Activated CD4-positive, alpha-beta T cell treated with anti-CD3 and anti-CD28 coated beads for 36 hours (primary cell): ENCODE results near the gene MYH11. TPM values are rescaled to one million over a fixed set of nuclear protein-coding genes. Genes with fewer than 3 reads are reported as not detected.

Experiments used
- ATAC-seq: fragments of 200-7000 bp; cut with Tn5 transposase; one replicate; pipeline ENCODE4 v1.10.0; 2021; ENCODE audit warnings: mild to moderate bottlenecking, moderate library complexity
- CTCF ChIA-PET: fragments of 350-600 bp; sonication (Branson Sonifier 250); formaldehyde crosslinking; loops from one replicate; lab custom pipeline; 2021; ENCODE audit warnings: antibody characterized with exemption; lab: Charles Lee
- POLR2A ChIA-PET: fragments of 350-600 bp; sonication (Branson Sonifier 250); formaldehyde crosslinking; loops from one replicate; lab custom pipeline; 2021; ENCODE audit warnings: antibody characterized with exemption, inconsistent platforms; lab: Charles Lee
- DNase-seq: peaks from one replicate; pipeline ENCODE4 v3.0.0-alpha.2; 2020
- H3K27ac Mint-ChIP-seq: one replicate; pipeline ENCODE4 v1.8.0; 2021; ENCODE audit warnings: mixed read lengths
- H3K27me3 Mint-ChIP-seq: one replicate; pipeline ENCODE4 v1.8.0; 2021; ENCODE audit warnings: mixed read lengths
- H3K36me3 Mint-ChIP-seq: one replicate; pipeline ENCODE4 v1.8.0; 2021; ENCODE audit warnings: low read depth, mixed read lengths
- H3K4me1 Mint-ChIP-seq: one replicate; pipeline ENCODE4 v1.8.0; 2021; ENCODE audit warnings: mixed read lengths
- H3K4me3 Mint-ChIP-seq: one replicate; pipeline ENCODE4 v1.8.0; 2021; ENCODE audit warnings: mild to moderate bottlenecking, moderate library complexity, mixed read lengths
- H3K9me3 Mint-ChIP-seq: one replicate; pipeline ENCODE4 v1.8.0; 2021; ENCODE audit warnings: low read depth, mixed read lengths
- intact Hi-C, 2 experiments: fragments of 100-400 bp; cut with DNase I in 1 of 2; cut with micrococcal nuclease in 1 of 2; formaldehyde crosslinking; loops; one replicate each; pipeline versions ENCODE4 v1.14.2 to v1.15.1; 2022 to 2024; cut with DNase I, micrococcal nuclease
- total RNA-seq, 2 experiments: library from RNA; stranded (reverse); gene quantifications; one replicate each; pipeline ENCODE4 v1.2.3, GENCODE V29; 2021

The MYH11 gene
- total RNA-seq, 2 experiments from 2014 or later: not detected

DNA sequence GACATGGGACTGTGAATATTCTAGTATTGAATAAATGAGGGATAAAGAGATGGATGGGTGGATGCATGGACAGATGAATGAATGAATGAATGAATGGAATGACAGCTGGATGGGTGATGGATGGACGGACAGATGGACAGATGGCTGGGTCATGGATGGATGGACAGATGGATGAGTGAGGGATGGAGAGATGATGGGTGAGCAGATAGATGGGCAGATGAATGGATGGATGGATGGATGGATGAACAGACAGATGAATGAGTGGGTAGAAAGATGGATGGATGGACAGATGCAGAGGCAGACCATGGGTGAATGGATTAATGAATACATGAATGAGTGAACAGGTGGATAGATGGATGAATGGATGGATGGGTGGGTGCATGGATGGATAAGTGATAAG, 96.7 kb downstream of the MYH11 start:
- intact Hi-C loops: no loop called here
- ChIA-PET POLR2A (interaction anchor here (0.5 kb wide), 1 partner anchor 296 kb away, joined by 5 read pairs; no protein-coding TSS in a partner anchor), CTCF (interaction anchor here (0.6 to 0.8 kb wide), 3 partner anchors 28 to 358 kb away, joined by 3 read pairs; no protein-coding TSS in a partner anchor)
- Mint-ChIP-seq H3K9me3 (no peaks in the 10 kb centered on the region), H3K27me3 (peaks cover 12% of the 10 kb centered on the region), H3K4me1 (no peaks in the 10 kb centered on the region), H3K27ac (no peak overlapping the region), H3K36me3 (no peaks in the 10 kb centered on the region), H3K4me3 (no peak overlapping the region)
- DNase-seq (no peak), ATAC-seq (no peak)

DNA sequence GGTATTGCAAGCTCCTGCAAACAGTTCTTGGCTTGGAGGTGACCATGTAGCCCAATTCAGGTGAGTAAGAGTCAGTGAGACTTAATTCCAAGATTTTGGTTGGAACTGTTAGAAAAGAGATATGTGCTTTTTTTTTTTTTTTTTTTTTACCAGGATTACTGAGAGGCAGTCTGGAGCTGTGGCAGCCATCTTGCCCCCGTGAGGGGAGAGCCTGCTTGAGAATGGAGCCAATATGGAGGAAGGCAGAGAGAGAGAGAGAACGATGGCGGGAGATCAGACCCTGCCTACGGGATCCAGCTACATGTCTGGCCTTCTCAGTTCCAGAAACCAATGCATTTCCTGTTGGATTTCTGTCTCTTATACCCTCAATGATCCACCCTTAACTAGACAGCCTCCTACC, 97.8 kb downstream of the MYH11 start:
- CTCF ChIA-PET: interaction anchor here (1.1 kb wide), 1 partner anchor 17 kb away, joined by 3 read pairs; no protein-coding TSS in a partner anchor
- POLR2A ChIA-PET: no interaction called here
- no peak for ATAC-seq

DNA sequence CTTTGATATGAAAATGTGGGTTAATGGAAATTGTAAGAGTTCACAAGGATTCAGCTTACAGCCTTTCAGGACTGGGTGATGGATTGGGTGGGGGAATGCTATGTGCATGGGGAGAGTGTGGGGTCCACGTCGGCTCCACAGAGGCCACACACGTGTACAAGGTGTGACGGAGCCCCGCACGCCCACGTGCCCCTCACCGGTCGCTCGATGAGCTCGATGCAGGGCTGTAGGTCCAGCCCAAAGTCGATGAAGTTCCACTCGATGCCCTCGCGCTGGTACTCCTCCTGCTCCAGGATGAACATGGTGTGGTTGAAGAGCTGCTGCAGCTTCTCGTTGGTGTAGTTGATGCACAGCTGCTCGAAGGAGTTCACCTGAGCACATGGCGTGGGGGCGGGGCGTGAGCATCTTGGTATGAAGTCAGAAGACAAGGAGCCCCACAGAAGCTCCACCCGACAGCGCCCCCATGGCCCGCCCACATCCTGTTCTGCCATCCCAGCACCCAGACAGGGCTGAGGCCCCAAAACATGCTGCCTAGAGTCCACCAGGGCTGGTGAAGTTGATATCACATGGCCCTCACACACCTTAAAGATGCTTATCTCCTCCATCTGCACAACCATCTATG, 99.1 kb downstream of the MYH11 start:
- POLR2A ChIA-PET: no interaction called here
- H3K27me3 Mint-ChIP-seq: peaks cover 10% of the 10 kb centered on the region
- DNase-seq: peak; percentile 51

More for the DNA sequence above, 97.8 kb downstream of the MYH11 start:
- Mint-ChIP-seq H3K4me3 (no peak overlapping the region), H3K27me3 (peaks cover 10% of the 10 kb centered on the region), H3K27ac (no peak overlapping the region), H3K9me3 (no peaks in the 10 kb centered on the region), H3K36me3 (no peaks in the 10 kb centered on the region), H3K4me1 (no peaks in the 10 kb centered on the region)
- intact Hi-C loops: no loop called here
- DNase-seq: no peak

DNA sequence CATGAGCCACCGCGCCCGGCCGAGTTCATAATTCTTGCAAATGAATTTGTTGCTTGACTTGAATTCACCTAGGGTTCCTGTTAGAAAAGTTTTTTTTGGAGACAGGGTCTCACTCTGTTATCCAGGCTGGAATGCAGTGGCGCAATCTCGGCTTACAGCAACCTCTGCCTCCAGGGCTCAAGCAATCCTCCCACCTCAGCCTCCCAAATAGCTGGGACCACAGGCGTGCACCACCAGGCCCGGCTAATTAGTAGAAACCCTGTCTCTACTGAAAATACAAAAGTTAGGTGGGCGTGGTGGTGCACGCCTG, 99.8 kb downstream of the MYH11 start:
- Mint-ChIP-seq H3K4me3 (no peak overlapping the region), H3K9me3 (no peaks in the 10 kb centered on the region), H3K4me1 (no peaks in the 10 kb centered on the region), H3K27ac (no peak overlapping the region), H3K36me3 (no peaks in the 10 kb centered on the region), H3K27me3 (peaks cover 7% of the 10 kb centered on the region)
- DNase-seq (no peak), ATAC-seq (no peak)
- ChIA-PET POLR2A (interaction anchor here (0.6 to 0.7 kb wide), 2 partner anchors 41 to 406 kb away, joined by 3 to 12 read pairs; no protein-coding TSS in a partner anchor), CTCF (interaction anchor here (0.7 to 2.9 kb wide), 6 partner anchors 16 to 366 kb away, joined by 3 to 8 read pairs (median 3); partner anchors contain the start of gene CEP20)
- intact Hi-C loops: no loop called here

More for the DNA sequence above, 99.1 kb downstream of the MYH11 start:
- Mint-ChIP-seq H3K9me3 (no peaks in the 10 kb centered on the region), H3K4me3 (no peak overlapping the region), H3K4me1 (no peaks in the 10 kb centered on the region), H3K27ac (no peak overlapping the region), H3K36me3 (no peaks in the 10 kb centered on the region)
- peak; percentile 26 for ATAC-seq
- intact Hi-C loops: no loop called here
- CTCF ChIA-PET: interaction anchor here (0.6 to 2.9 kb wide), 5 partner anchors 16 to 260 kb away, joined by 3 to 8 read pairs (median 3); partner anchors contain the start of gene CEP20

DNA sequence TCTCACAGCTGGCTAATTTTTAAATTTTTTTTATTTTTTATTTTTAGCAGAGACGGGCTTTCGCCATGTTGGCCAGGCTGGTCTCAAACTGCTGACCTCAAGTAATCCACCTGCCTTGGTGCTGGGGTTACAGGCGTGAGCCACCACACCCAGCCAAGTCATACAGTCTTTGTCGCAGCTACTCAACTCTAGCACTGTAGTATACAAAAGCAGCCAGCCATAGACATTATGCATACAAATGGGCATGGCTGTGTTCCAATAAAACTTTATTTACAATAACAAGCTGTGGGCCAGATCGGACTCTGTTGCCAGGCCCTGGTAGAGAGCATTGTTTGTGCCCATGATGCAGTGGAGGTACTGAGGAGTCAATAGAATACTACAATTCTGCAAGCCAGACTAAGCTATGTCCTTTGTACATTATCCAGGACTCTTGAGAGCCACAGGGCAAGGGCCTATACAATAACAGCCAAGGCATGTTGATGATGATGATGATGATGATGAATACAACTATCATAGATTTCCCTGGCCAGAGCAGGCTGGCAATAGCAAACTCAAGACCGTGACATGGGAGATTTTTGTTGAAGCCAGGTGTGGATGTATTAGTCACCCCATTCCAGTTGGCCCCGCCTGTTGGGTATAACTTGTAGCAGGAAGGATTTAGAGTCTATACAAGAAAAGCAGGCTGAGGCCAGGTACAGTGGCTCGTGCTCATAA, 101.8 kb downstream of the MYH11 start:
- Mint-ChIP-seq H3K27ac (no peak overlapping the region), H3K4me3 (no peak overlapping the region), H3K4me1 (no peaks in the 10 kb centered on the region), H3K9me3 (no peaks in the 10 kb centered on the region), H3K36me3 (no peaks in the 10 kb centered on the region), H3K27me3 (peaks cover 3% of the 10 kb centered on the region)
- intact Hi-C loops: no loop called here
- DNase-seq (no peak), ATAC-seq (no peak)
- ChIA-PET CTCF (interaction anchor here (0.7 to 2.9 kb wide), 5 partner anchors 14 to 118 kb away, joined by 3 to 8 read pairs (median 3); no protein-coding TSS in a partner anchor), POLR2A (no interaction called here)

DNA sequence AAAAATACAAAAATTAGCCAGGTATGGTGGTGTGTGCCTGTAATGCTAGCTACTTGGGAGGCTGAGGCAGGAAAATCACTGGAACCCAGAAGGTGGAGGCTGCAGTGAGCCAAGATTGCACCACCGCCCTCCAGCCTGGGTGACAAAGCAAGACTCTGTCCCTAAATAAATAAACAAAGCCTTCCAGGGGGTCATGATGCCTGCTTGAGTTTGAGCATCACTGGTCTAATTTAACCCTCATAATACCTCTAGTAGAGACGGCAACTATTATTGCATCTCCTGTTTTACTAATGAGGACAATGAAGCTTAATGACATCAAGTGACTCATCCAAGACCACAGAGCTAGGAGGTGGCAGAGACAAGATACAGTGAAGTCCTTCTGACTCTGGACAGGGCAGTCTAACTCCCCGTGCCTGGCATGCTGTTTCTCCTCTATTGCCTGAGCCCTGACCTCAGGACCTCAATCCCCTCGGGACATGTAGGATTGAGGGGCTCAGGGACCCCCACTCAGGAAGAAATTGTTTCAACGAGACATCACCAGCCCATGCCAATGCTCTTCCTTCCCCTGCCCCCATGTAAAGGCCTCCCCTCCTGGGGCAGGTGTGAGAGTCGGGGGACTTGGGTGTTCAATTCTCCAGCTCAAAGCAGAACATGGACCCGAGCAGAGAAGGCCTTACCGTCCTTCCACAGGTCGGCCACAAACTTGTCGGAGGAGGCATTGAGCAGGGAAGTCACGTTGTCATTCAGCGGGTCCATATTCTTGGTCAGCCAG, 103.9 kb downstream of the MYH11 start:
- H3K9me3 Mint-ChIP-seq: no peaks in the 10 kb centered on the region
- CTCF ChIA-PET: no interaction called here
- H3K4me1 Mint-ChIP-seq: no peaks in the 10 kb centered on the region
- intact Hi-C loops: no loop called here
- ATAC-seq (no peak), DNase-seq (no peak)
- H3K27me3 Mint-ChIP-seq: no peaks in the 10 kb centered on the region
- no peak overlapping the region for H3K27ac Mint-ChIP-seq
- no peak overlapping the region for H3K4me3 Mint-ChIP-seq
- POLR2A ChIA-PET: no interaction called here
- H3K36me3 Mint-ChIP-seq: no peaks in the 10 kb centered on the region

DNA sequence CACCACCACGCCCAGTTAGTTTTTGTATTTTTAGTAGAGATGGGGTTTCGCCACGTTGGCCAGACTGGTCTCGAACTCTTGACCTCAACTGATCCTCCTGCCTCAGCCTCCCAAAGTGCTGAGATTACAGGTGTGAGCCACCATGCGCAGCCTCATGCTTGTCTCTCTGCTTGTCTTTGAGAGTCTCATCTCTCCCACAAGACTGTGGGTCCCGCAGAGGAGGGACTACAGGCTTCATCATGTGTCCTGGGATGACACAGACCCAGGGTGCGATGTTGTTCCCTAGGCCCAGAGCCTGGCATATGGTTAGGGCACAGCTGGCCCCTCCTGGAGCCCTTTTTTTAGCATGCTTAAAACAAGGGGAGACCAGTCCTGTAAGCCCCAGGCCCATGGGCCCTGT, 104.9 kb downstream of the MYH11 start:
- Mint-ChIP-seq H3K4me1 (no peaks in the 10 kb centered on the region), H3K27me3 (no peaks in the 10 kb centered on the region), H3K36me3 (no peaks in the 10 kb centered on the region), H3K27ac (no peak overlapping the region), H3K4me3 (no peak overlapping the region), H3K9me3 (no peaks in the 10 kb centered on the region)
- ChIA-PET POLR2A (no interaction called here), CTCF (no interaction called here)
- intact Hi-C loops: no loop called here
- DNase-seq: no peak
- ATAC-seq: no peak

DNA sequence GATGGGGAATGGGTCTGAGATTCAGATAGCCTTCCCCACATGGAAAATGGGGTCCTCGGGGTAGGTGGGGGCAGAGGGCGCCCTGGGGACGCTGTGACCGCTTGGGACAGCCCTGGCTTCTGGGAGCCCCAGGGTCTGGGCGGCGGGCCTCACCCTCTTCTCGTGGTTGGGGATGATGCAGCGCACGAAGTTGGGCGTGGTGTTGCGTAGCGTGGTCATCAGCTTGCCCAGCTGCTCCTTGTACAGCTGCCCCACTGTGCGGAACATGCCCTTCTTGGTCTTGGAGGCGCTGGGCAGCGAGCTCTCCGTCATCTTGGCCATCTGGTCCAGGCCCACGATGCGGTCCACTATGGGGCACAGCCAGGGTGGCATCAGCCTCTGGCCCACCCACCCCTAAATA, 106.8 kb downstream of the MYH11 start:
- intact Hi-C loops: no loop called here
- CTCF ChIA-PET: no interaction called here

DNA sequence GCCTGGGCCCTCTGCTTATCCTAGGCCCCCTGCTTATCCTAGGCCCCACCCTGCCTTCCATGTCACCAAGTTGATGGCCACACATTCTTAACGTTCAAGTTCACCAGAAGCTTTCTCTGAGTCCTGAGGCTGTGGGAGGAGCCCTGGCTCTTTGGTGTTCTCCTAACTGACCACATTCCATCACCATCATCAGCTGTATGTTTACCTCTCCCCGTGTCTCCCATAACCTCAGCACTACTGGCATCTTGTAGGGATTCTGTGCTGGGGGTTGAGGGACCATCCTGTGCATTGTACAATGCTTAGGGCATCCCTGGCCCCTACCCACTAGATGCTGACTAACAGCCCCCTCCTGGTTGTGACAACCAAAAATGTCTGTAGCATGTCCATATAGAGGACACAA, 107.5 kb downstream of the MYH11 start:
- H3K27ac Mint-ChIP-seq: no peak overlapping the region
- ChIA-PET CTCF (no interaction called here), POLR2A (no interaction called here)
- no peaks in the 10 kb centered on the region for H3K27me3 Mint-ChIP-seq
- no peaks in the 10 kb centered on the region for H3K36me3 Mint-ChIP-seq
- no peak overlapping the region for H3K4me3 Mint-ChIP-seq
- intact Hi-C loops: no loop called here
- no peak for ATAC-seq
- no peaks in the 10 kb centered on the region for H3K9me3 Mint-ChIP-seq
- no peaks in the 10 kb centered on the region for H3K4me1 Mint-ChIP-seq
- no peak for DNase-seq

More for the DNA sequence above, 106.8 kb downstream of the MYH11 start:
- Mint-ChIP-seq H3K36me3 (no peaks in the 10 kb centered on the region), H3K4me1 (no peaks in the 10 kb centered on the region), H3K27me3 (no peaks in the 10 kb centered on the region), H3K27ac (no peak overlapping the region), H3K4me3 (no peak overlapping the region), H3K9me3 (no peaks in the 10 kb centered on the region)
- POLR2A ChIA-PET: no interaction called here
- DNase-seq (no peak), ATAC-seq (no peak)

- no peaks in the 10 kb centered on the region for H3K4me1 Mint-ChIP-seq
- ATAC-seq (no peak), DNase-seq (no peak)
- H3K9me3 Mint-ChIP-seq: no peaks in the 10 kb centered on the region
- no peaks in the 10 kb centered on the region for H3K27me3 Mint-ChIP-seq
- no peak overlapping the region for H3K27ac Mint-ChIP-seq
- H3K4me3 Mint-ChIP-seq: no peak overlapping the region
- ChIA-PET CTCF (no interaction called here), POLR2A (no interaction called here)
- intact Hi-C loops: no loop called here
- no peaks in the 10 kb centered on the region for H3K36me3 Mint-ChIP-seq
These were observed 108.2 kb downstream of the MYH11 start for GRCh38 chr16:15748654-15749053.

DNA sequence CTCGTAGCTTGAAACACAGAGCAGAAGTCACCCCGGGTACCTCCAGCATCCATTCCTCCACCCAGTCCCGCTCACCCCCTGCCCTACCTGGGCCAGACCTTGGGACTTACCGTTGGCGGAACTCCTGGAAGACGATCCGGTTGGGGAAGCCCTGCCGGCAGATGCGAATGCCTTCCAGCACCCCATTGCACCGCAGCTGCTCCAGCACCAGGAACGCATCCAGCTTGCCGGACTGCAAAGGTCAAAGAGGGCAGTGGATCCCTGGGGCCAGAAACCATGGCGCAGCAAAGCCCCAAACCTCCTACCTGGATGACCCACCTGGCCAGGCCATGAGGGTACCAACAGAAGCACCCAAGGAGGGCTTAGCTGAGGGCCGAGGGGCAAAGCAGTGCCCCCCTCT, 108.9 kb downstream of the MYH11 start:
- H3K27ac Mint-ChIP-seq: no peak overlapping the region
- ATAC-seq (no peak), DNase-seq (no peak)
- no peaks in the 10 kb centered on the region for H3K36me3 Mint-ChIP-seq
- ChIA-PET CTCF (interaction anchor here (0.5 kb wide), 1 partner anchor 178 kb away, joined by 4 read pairs; no protein-coding TSS in a partner anchor), POLR2A (no interaction called here)
- H3K9me3 Mint-ChIP-seq: no peaks in the 10 kb centered on the region
- intact Hi-C loops: no loop called here
- H3K4me3 Mint-ChIP-seq: no peak overlapping the region
- no peaks in the 10 kb centered on the region for H3K27me3 Mint-ChIP-seq
- H3K4me1 Mint-ChIP-seq: no peaks in the 10 kb centered on the region
